GM21529 (cell line): Measurements from ENCODE around the gene CAAP1.
"Not testable (repeated sequence)": the region's sequence is repeated elsewhere in the genome, so short reads cannot be mapped to it uniquely, and the experiment has no call there.

Experiments used
- ATAC-seq: cut with Tn5 transposase; IDR thresholded peaks from one replicate; pipeline ENCODE4 v1.9.1; 2021; ENCODE audit not compliant: unreplicated experiment

Gene CAAP1

GRCh38 chr9:26850995-26851394, 41.6 kb downstream of the CAAP1 start:
- ATAC-seq = no peak

GRCh38 chr9:26833792-26834191, 58.8 kb downstream of the CAAP1 start:
- ATAC-seq = no peak

GRCh38 chr9:26828391-26828955, 64.1 kb downstream of the CAAP1 start:
- not testable (repeated sequence) for ATAC-seq

DNA sequence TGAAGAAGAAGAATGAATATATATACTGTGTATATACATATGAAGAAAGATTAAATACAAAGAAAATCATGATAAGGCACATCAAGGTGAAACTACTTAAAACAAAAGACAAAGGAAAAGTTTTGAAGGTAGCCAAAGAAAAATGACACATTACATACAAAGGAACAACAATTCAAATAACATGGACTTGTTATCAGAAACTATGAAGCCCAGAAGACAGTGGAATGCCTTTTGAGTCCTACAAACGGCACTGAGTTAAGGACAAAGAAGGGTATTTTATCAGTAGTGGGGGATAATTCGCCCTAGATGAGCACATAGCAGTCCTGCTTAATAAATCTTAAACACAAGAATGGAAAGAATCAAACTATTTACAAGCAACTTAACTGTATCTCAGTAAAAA, 77.8 kb downstream of the CAAP1 start:
- ATAC-seq = no peak

DNA sequence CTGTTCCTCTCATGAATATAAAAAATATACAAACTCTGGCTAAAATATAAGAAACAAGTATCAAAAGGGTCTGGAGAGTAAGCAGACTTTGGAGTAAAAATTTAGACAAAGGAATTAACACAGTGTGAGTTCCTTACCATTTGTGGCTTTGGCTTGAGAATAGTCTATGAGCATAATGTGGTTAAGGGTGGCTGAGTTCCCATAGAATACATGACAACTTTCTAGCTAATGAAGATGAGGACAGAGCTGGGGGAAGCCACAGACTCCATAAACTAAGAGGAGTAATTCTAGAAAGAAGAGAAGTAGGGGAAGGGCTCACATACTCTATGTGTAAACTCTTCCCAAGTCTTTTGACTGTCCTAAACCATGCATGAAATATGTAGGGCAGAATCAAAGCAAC, 79.4 kb downstream of the CAAP1 start:
- no peak for ATAC-seq

- ATAC-seq = peak; percentile 45
Observed at GRCh38 chr9:26812217-26812616, 80.4 kb downstream of the CAAP1 start.

- ATAC-seq = no peak
Observed at GRCh38 chr9:26811106-26811505, 81.5 kb downstream of the CAAP1 start.

DNA sequence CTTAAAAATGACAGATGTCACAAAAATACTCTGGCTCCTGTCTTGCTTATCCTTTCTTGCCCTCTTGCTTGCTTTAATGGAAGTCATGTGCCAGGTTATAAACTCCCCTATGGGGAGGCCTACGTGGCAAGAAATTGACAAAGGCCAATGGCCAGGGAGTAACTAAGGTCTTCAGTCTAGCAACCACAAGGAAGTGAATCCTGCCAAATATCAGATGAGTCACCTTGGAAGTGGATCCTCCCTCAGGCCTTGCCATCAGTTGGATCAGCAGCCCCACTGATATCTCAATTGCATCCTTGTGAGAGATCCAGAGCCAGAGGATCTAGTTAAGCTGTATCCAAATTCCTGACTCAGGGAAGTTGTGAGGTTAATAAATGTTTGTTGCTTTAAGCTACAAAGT, 82.8 kb downstream of the CAAP1 start:
- no peak for ATAC-seq

DNA sequence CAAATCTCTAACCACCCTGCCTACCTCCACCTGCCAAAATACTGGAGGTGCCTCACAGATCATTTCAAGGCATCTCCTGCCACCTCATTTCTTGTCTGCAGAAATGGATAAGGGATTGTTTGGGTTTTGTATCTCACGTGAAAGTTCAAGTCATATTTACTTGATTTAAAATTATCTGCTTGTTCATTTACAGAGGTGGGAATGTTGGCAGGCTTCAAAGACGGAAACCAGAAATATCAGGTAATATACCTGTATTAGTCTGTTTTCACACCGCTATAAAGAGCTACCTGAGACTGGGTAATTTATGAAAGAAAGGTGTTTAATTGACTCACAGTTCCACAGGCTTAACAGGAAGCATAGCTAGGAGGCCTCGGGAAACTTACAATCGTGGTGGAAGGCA, 85.4 kb downstream of the CAAP1 start:
- ATAC-seq = no peak

DNA sequence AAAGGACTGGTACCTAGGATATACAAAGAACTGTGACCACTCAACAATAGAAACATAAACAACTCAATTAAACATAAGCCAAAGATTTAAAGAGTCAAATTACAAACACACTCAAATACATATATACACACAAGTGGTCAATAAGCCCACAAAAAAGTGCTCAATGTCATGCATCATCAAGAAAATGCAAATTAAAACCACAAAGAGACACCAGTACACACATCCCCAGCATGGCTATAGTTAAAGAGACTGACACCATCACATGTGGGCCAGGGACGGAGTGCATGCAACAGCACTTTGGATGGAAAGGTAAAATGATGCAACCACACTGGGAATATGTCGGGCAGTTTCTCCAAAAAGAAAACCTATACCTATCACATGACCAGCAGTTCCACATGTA, 89.7 kb downstream of the CAAP1 start:
- no peak for ATAC-seq

DNA sequence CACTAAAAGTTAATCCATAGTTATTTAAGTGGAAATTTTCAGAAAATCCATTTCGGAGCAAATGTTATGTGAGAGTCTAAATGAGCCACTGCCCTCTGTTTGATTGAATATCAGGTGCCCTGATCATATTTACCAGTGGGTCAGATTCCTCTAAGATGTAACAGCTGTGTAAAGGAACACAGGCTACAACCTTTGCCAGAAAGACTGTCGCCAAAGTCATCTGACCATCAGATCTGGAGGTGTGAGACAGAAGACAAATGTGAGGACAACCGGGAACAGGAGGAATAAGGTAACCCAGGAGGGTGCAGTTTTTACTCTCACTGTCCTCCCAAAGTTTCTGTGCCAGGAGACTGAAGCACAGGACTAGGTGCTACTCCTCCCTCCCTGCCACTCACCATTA, 90.8 kb downstream of the CAAP1 start:
- no peak for ATAC-seq

DNA sequence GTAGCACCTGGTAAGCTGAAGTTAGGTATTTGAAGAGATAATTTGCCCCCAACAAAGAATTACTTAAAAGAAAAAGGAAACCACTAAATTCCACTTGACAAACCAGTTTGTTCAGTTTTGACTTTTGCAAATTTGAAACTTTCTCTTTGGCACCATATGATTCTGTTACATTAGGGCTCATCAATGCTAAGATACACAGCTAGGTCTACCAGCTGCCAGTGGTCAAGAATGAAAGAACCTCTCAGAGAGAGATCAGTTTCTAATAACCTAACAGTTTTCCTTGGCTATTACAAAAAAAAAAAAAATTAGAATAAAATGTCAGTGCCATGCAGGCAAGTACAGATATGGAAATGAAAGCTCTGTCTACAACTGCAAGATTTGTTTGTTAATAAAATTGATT, 92.3 kb downstream of the CAAP1 start:
- ATAC-seq = no peak

GRCh38 chr9:26791274-26791673, 101.3 kb downstream of the CAAP1 start:
- no peak for ATAC-seq
